Islet of Langerhans (tissue), 1 donor: Measurements from ENCODE around the gene UCP3.
"Not testable (repeated sequence)": the region's sequence is repeated elsewhere in the genome, so short reads cannot be mapped to it uniquely, and the experiment has no call there.

ENCODE experiments used
- FAIRE-seq: peaks from one replicate; lab custom pipeline; 2011; peaks lifted over from hg19 to GRCh38; lab: Jason Lieb, UNC

The UCP3 gene

DNA sequence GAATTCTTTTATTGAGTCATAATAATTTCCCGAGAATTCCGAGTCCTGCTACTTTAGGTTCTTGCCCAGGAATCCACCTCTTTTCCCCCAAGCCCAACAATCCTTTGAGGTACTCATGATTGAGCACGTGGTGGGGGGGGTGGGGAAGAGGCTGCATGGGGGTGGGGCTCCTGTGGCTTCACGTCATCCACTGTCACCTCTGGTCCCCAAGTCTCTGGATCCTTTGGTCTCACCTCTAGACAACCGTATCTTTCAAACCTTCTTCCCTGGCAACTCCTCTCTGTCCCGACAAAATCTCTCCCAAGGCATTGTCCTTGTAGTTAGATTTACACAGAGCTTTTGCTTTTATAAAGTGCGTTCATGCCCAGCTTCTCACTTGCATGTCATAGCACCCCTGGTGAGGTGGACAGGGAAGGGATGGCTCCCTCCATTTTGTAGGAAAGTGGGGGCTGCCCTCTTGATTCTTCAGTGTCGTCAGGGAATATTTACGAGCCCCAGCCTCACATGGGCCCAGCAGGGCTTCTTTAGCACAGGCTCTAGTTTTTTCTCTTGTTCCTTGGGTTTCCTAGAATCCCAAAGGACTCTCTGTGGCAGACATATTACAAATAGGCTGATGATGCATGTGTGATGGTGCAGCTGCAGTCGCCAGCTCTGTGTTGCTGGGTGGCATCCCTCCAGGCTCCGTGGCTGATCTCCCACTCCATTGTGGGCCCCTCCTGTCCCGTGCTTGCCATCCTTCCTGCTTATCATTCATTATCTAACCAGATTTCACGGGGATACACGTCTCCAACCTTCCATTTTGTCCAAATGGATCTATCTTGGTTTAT lies 8.4 kb downstream of the UCP3 start:
- FAIRE-seq: no peak

GRCh38 chr11:73999581-74000306 lies 9.1 kb downstream of the UCP3 start:
- FAIRE-seq: no peak

DNA sequence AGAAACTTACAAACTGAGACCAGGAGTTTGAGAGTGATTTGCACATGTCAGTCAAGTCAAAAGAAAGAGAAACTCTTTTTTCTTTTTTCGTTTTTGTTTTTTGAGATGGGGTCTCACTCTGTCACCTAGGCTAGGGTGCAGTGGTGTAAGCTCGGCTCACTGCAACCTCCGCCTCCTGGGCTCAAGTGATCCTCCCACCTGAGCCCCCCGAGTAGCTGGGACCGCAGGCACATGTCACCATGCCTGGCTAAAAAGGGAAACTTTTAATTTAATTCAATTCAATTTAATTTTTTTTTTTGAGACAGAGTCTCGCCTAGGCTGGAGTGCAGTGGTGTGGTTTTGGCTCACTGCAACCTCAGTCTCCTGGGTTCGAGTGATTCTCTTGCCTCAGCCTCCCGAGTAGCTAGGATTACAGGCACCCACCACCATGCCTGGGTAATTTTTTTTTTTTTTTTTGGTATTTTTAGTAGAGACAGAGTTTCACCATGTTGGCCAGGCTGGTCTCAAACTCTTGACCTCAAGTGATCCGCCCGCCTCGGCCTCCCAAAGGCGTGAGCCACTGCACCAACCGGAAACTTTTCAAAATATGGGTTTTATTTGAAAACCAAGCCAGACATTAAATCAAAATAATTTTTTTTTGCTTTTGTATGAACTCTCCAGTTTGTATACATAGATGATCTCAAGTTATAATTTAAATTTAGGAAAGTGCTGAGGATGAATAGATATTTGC lies 9.9 kb downstream of the UCP3 start:
- FAIRE-seq: no peak

GRCh38 chr11:73997120-73997770 lies 11.6 kb downstream of the UCP3 start:
- no peak for FAIRE-seq

GRCh38 chr11:73996161-73996747 lies 12.6 kb downstream of the UCP3 start:
- FAIRE-seq: no peak

DNA sequence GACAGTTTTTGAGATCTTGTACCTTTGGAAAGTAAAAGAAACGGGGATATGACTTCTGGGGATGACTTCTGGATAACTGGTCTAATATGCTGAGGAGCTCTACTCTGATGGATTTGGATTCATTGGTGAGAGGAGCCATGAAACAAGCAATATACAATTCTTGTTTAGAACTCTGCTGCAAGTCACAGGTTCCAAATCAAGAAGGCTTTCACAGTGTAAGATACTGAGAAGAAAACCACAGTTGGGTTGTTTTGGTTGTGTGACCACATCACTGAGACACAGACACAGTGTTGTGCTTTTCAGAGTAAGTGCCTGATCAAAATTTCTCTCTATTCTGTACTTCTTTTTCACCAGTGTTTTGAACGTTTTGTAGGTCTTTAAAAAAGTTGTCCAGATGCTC lies 13.2 kb downstream of the UCP3 start:
- no peak for FAIRE-seq

DNA sequence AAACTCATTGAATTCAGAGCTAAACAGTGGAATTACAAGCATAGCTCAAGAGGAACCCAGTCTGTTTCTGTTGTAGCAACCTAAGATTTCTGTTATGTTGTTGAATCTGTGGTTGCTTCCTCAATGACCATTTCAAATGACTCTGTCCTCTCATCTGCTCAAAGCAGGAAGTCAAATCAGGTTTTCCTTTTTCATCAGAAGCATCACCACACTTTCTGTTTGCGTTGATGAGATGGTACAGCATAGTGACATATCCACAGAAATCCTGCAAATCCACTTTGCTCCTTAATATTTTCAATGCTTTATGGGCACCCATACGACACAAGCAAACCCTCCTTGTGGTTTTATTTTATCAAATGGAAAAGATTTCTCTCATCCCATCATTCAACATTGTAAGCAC lies 13.6 kb downstream of the UCP3 start:
- FAIRE-seq: no peak

DNA sequence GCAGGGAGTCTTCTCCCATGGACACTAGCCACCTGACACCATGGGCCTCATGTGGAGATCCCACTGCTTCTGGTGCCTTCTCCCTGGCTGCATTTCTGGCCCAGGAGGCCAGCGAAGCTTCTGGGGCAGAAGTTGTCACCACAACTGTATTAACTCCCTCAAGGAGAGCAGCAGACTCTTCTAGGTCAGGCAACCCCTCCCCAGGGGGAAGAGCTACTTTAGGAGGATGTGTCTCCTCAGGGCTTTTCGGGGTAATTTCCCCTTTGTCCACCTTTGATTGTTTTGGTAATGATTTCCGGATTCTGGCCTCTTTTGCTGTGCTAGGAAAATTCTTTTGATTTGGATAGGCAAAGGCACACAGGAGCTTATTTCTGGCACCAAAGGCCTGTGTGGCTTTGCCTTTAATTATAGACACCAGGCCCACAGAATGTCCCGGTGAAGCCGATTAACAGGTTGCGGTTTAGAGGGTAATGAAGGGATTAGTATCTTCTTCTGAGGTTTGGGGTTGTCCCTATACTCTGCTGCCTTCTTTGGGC lies 17.3 kb downstream of the UCP3 start:
- FAIRE-seq: no peak

DNA sequence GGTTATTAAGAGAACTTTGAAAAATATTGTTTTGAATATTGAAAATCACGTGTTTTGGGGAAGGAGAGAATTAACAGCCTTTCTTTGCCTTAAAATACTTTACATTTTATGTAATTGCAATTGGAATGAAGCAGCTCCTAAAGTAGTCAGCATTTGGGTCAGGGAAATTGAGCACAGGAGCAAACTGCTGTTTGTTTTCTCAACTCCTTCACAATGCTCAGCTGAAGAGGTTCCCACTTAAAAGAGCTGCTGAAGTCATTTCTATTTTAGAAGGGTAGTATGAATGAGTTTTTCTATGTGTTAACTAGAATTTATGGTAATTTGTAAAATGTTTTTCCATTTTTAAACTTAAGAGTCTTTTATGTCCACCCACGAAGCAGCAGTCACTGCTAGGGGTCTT lies 18.2 kb downstream of the UCP3 start:
- FAIRE-seq: no peak

- no peak for FAIRE-seq
These were observed 19.7 kb downstream of the UCP3 start for GRCh38 chr11:73989156-73989555.

- FAIRE-seq: no peak
These were observed 20.7 kb downstream of the UCP3 start for GRCh38 chr11:73988227-73988626.

DNA sequence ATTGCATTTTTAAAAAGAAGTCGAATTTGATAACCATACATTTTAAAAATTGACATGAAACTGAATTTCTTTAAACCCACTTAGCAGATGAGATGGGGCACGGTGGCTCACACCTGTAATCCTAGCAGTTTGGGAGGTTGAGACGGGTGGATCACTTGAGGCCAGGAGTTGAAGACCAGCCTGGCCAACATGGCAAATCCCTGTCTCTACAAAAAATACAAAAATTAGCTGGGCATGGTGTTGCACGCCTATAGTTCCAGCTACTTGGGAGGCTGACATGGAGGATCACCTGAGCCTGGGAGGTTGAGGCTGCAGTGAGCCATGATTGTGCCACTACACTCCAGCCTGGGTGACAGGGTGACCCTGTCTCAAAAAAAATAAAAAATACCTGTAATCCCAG lies 23.2 kb downstream of the UCP3 start:
- FAIRE-seq: not testable (repeated sequence)

- FAIRE-seq: no peak
These were observed 24.9 kb downstream of the UCP3 start for GRCh38 chr11:73983741-73984538.

DNA sequence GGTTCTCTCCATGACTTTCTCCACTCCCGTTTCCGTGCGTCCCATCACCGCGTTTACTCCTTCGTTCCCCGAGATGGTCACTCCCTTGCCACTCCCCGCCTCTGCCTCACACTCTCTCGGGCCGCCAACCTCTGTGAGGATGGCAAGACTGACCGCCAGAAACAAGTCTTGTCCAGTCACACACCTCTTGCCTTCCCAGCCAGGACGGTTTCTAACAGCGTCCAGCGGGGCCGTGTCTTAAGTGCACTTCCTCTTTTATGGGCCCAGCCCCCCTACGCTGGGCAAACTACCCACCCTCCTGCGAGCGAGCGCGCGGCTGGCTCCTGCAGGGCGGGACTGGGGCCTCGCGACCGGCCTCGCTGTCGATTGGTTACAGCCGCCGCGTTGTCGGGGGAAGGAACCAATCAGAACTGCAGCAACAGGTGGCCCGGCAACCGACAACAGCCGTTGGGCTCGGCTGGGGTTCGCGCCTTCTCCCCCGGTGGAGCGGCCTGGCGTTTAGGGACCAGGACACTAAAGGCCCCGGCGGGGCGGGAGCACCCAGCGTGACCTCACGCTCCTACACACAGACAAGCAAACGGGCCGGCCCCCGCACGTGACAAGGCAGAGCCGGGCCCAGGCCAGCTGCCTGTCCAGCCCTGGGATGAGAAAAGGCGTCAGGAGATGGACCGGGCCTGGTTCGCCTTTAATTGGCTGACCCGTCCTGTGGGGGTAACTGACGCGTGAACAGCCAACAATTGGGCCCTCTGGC lies 25.7 kb downstream of the UCP3 start:
- no peak for FAIRE-seq

DNA sequence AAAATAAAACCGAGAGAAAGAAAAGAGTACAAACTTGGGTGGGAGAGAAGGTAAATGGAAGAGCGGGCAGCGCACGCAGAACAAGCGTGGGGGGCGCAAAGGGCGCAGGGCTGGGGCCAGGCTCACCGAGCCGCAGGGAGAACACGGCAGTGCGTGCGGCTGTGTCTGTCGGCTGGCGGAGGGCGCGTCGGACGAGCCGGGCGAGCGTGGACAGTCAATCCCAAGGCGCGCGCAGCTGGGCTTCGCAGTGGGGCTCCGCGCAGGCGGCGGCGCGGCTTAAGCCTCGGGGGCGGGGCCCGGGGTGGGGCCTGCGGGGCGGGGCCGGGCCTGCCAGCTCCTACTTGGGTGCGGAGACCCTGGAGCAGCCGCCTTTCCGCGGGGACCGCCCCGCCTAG lies 26.3 kb downstream of the UCP3 start, which contains the start of gene UCP2:
Gene UCP2 (minus strand): TSS at position 249 of the 395 bp plus-strand sequence. CDS start 4,465 bp downstream, outside the sequence.
- no peak for FAIRE-seq

GRCh38 chr11:73981051-73981805 lies 27.7 kb downstream of the UCP3 start:
- no peak for FAIRE-seq

DNA sequence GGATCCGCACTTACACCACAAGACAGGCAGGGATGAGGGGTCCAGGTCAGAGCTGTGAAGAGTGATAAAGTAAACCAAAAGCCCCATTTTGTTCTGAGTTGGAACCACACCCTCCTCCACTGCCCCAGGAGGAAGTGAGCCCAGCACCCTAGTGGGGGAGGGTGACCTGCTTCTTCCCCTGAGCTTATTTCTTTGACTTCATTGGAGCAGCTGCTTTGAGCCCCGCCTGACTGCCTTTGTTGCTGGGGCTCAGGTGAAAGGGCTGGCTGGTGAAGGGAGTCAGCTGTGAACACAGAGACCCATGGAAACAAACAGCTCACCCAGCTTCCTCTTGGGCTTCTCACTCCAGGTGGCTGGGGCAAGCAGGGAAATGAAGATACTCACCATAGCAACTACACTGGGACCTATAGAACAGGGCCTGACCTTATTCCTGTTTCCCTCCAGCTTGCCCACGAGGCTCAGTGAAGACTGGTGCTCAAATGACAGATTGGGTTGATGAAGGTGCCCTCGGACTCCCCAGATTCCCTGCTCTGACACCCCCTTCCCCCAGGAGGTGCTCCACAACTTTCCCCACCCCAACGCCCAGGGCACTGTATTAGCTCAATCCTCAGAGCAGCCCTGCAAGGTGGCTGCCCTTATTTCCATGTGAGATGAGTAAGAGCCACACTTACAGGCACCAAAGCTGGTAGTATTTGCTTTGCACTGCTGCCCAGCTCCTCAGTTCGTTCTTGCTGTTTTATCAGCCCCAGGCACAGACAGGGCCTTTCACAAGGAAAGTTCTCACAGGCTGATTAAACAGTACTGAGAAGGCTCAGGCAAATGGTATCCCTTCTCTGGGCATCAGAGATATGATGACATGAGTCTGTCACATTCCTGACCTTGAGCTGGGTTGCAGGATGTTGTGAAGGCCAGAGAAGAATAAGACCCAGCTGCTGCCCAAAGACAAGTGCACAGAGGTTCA lies 28.6 kb downstream of the UCP3 start:
- no peak for FAIRE-seq

- no peak for FAIRE-seq
These were observed 30.3 kb downstream of the UCP3 start for GRCh38 chr11:73978576-73979086.
